ENCODE results near the gene SAXO1.
"Not testable (repeated sequence)": the region's sequence is repeated elsewhere in the genome, so short reads cannot be mapped to it uniquely, and the experiment has no call there.

The SAXO1 gene, protein sequence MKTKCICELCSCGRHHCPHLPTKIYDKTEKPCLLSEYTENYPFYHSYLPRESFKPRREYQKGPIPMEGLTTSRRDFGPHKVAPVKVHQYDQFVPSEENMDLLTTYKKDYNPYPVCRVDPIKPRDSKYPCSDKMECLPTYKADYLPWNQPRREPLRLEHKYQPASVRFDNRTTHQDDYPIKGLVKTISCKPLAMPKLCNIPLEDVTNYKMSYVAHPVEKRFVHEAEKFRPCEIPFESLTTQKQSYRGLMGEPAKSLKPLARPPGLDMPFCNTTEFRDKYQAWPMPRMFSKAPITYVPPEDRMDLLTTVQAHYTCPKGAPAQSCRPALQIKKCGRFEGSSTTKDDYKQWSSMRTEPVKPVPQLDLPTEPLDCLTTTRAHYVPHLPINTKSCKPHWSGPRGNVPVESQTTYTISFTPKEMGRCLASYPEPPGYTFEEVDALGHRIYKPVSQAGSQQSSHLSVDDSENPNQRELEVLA

DNA sequence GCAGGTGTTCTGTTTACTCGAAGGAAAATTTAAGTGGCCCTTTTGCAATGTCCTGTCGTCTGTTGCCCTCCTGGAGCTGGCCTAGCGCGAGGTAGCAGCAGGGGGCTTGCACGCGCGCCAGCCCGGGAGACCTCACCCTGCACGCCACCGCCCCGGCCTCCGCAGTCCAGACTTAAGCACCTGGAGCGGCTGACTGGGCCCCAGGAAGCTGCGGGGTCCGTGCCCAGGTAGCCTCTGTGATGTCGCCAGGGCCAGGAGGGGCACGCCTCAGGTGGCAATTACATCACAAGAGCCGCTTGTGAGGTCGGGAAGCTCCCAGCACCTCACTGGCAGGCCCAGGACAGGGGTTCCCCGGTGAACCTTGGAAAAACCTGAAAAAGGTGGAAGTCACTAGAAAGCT is at the start of gene SAXO1:
Gene SAXO1 (minus strand): TSS at position 195 of the 400 bp plus-strand sequence. CDS start 301 bp downstream, outside the sequence.
- no peak for DNase-seq (ENCODE audit: low read depth)

DNA sequence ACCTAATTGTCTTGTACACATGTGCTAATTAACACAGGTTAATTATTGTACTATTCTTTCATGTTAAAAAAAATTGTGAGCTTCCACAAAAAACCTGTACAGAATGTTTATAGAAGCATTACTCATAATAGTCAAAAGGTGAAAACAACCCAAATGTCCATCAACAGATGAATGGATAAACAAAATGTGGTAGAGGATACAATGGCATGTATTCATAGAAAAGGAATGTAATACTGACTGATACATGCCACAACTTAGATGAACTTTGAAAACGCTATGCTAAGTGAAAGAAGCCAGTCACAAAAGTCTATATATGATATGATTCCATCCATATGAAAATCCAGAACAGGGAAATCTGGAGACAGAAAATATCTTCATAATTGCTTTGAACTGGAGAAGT is 41.8 kb upstream of the SAXO1 start:
- DNase-seq (ENCODE audit: low read depth): no peak

DNA sequence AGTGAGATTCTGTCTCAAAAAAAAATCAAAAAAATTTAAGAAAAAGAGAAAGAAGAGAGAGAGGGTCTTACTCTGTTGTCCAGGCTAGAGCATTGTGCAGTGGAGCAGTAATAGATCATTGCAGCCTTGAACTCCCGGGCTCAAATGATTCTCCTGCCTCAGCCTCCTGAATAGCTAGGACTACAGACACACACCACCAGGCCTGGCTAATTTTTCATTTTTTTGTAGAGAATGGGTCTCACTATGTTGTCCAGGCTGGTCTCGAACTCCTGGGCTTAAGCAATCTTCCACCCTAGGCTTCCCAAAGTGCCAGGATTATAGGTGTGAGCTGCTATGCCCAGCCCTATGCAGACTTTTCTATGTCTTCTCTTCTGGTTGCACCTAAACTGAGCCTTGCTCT is 41.2 kb upstream of the SAXO1 start:
- DNase-seq (ENCODE audit: low read depth): no peak

DNA sequence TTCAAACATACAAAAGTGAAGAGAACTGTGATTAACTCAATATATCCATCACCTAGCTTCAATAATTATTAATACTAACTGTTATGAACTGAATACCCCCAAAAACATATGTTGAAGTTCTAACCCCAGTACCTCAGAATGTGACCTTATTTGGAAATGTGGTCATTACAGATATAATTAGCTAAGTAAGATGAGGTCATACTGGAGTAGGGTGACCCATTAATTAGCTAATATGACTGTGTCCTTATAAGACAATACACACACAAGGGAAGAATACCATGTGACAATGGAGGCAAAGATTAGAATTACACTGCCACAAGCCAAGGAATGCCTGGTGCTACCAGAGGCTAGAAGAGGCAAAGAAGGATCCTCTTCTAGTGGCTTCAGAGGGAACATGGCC is 24.0 kb upstream of the SAXO1 start:
- DNase-seq (ENCODE audit: low read depth): no peak

DNA sequence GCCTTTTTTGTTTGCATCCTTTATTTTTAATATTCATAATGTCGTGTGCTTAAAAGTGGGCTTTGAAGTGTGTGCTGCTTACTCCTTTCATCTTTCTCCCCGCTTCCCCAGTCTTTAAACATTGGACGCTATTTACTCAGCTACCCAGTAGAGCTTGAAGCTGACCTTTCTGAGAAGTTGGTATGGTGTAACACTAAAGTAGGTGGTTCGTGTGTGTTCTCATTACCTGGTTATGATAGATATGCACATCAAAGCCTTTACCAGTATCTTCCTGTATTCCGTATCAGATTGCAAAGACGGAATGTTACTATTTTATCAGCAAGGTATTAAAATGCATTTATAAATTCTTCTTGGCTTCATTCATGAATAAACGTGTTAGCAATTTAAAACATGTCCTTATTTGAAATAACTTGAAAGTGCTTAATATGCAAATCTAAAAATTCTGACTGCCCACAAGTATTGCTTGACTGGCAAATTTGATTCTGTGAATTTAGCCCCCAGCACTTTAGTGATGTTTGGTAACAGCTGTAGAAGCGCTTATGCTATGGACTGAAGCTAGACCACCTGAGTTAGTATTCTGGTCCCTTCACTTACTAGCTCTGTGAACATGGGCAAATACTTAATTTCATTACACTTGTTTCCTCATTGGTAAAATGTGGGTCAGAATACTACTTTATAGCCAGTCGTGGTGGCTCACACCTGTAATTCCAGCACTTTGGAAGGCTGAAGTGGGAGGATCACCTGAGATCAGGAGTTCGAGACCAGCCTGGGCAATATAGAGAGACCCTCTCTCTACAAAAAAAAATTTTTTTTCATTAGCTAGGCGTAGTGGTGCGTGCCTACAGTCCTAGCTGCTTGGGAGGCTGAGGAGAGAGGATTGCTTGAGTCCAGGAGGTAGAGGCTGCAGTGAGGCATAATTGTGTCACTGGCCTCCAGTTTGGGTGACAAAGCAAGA is 17.9 kb upstream of the SAXO1 start:
- DNase-seq (ENCODE audit: low read depth): no peak

DNA sequence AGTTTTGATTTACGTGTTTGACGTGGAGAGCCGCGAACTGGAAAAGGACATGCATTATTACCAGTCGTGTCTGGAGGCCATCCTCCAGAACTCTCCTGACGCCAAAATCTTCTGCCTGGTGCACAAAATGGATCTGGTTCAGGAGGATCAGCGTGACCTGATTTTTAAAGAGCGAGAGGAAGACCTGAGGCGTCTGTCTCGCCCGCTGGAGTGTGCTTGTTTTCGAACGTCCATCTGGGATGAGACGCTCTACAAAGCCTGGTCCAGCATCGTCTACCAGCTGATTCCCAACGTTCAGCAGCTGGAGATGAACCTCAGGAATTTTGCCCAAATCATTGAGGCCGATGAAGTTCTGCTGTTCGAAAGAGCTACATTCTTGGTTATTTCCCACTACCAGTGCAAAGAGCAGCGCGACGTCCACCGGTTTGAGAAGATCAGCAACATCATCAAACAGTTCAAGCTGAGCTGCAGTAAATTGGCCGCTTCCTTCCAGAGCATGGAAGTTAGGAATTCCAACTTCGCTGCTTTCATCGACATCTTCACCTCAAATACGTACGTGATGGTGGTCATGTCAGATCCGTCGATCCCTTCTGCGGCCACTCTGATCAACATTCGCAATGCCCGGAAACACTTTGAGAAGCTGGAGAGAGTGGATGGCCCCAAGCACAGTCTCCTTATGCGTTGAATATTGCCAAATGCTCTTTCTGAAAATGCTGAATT is 17.1 kb upstream of the SAXO1 start:
- no peak for DNase-seq (ENCODE audit: low read depth)

DNA sequence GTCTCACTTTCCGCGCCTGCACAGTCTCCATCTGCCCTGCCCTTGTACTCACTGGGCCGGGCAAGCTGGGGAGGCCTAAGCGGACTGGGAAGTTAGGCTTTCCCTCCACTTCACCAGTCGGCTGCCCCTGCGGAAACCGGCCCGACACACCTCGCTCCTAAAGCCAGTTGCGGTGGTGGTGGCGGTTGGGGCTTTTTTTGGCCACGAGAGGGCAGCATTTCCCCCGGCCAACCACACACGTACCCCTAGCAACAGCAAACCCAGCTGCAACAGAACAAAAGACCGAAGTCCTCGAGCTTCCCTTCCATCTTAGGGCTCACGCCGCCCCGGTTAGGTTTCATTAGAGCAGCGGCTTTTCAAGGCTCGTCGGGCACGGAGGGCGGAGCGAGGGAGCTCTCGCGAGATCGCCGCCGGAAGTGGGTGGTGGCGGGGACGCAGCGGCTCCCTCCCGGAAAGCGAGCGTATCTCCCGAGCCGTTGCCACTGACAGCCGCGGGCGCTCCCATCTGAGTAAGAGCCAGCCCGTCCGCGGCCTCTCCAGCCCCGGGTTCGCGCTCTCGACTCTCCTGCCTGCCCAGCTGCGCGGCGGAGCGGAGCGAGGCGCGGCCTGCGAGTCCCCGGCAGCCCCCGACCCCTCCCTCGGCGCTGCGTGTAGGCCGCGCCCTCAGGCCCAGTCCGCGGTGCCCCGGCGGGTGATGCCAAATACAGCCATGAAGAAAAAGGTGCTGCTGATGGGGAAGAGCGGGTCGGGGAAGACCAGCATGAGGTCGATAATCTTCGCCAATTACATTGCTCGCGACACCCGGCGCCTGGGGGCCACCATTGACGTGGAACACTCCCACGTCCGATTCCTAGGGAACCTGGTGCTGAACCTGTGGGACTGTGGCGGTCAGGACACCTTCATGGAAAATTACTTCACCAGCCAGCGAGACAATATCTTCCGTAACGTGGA is 16.2 kb upstream of the SAXO1 start, which contains the start of gene RRAGA:
Gene RRAGA (plus strand): TSS at position 462 of the 951 bp plus-strand sequence. CDS start 233 bp downstream, at position 695.
- DNase-seq (ENCODE audit: low read depth): peak; percentile 78

DNA sequence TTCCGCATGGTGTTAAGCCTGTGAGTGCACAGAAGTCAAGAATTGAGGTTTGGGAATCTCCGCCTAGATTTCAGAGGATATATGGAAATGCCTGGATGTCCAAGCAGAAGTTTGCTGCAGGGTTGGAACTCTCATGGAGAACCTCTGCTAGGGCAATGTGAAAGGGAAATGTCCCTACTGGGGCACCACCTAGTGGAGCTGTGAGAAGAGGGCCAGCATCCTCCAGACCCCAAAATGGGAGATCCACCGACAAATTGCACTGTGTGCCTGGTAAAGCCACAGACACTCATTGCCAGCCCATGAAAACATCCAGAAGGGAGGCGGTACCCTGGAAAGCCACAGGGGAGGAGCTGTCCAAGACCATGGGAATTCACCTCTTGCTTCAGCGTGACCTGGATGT is 3.6 kb upstream of the SAXO1 start:
- no peak for DNase-seq (ENCODE audit: low read depth)

DNA sequence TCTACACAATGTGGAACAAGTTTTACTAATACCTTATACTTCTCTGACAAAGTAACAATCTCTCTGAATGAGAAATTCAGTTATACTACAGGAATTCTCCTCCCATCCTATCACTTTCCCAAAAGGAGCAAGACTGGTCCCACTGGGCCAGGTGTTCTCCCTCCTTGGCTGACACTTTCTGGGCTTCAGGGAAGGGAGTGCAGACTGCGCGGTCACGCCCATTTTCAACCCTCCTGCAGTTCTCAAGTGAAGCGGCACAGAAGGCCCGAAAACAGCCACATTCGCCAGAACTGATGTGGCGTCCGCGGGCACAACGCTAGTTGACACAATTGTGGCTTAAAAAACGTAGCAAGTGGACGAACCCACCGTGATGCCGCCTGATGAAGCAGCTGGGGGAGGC is 603 bp downstream of the SAXO1 start:
- DNase-seq (ENCODE audit: low read depth): no peak

DNA sequence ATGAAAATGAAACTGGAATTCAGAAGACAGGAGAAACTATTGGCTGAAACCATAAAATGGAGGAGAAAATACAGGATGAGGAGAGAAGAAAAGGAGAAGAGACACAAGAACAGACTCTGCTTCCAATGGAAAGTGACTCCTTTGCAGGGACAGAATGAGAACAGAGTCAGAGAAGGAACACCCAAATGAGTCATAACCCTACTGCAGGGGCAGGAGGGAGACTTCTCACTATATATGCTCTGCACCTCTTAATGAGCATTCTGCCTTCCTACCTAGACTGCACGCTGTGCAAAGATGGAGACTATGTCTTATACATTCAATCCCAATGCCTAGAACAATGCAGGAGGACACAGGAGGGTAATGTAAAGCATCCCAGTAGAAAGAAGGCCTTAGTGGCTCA is 2.1 kb downstream of the SAXO1 start:
- no peak for DNase-seq (ENCODE audit: low read depth)

DNA sequence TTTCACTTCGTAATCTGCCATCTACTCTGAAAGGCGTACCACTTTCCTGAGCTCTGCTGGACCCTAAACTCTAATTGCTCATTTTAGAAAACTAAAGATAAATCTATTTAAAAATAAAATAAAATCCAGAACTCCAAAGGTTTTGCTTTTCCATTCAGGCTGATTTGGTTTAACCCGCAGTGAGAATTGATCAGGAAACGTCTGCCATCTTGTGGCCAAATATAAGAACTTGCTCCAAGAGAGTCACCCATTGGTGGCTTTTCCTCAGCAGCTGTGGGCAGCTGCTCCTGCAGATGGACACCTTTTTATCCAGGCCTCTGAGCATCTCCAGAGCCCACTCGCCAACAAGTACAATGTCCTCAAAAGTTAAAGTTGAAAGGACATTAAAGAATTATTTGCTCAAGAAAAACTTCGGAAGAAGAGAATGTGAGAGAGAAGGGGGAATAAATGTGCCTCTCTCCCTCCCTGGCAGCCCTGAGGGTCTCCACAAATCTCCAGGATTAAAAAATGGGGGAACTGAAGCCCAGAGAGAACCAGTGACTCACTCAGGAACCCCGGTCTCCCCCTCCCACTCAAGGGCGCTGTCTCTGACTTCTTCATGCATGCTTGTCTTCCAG is 4.1 kb downstream of the SAXO1 start:
- DNase-seq (ENCODE audit: low read depth): peak; percentile 46

DNA sequence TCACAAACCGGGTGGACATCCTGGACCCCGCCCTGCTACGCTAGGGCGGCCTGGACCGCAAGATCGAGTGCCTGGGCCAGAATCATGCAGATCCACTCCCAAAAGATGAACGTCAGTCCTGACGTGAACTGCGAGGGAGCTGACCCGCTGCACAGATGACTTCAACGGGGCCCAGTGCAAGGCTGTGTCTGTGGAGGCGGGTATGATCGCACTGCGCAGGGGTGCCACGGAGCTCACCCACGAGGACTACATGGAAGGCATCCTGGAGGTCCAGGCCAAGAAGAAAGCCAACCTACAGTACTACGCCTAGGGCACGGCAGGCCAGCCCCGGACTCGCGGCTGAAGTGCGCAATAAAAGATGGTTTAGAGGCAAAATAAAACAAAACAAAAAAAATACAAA is 5.2 kb downstream of the SAXO1 start:
- no peak for DNase-seq (ENCODE audit: low read depth)

DNA sequence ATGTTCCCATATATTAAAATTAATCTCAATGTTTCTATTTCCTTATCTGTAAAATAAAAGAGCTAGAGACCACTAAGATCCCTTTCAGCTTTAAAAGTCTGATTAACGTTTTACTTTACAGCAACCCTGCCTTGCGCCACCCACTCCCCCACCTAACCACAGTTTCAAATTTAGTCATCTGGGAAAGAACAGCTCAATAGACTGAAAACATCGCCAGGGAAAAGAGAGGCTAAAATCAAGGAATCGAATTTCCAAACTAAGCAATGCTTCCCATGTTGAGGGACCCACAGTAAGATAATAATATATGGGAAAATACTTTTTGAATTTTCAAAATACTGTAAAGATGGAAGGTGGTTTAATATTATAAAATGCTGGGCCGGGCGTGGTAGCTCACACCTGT is 6.6 kb downstream of the SAXO1 start:
- DNase-seq (ENCODE audit: low read depth): no peak

DNA sequence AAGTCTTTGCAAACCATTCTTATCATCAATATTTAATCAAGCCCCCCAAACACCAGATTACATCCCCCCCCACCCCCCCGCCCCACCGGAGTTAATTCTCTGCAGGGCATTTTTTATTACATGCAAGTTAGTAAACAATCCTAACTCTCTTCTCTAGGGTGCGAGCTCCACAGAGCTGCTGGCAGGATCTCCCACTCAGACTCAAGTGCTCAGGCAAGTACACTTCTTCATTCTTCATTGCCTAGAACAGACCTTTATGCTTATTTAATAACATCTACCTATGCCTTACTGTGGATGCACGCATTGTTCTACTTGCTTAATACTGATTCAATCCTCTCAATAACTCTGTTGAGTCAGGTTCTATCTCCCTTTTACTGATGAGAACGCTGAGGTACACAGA is 9.9 kb downstream of the SAXO1 start:
- no peak for DNase-seq (ENCODE audit: low read depth)

DNA sequence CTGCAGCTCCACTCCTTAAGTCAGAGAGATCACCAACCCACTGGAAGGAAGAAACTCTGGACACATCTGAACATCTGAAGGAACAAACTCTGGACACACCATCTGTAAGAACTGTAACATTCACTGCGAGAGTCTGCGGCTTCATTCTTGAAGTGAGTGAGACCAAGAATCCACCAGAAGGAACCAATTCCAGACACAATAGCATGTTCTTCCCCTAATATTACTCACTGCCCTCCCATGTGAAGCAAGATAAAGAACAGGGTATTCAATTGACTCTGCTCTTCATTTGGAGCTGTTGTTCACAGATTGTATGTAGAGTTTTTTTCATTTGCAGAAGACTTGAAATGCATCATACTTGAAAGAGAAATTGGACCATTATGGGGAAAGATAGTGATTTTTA is 10.8 kb downstream of the SAXO1 start:
- no peak for DNase-seq (ENCODE audit: low read depth)

DNA sequence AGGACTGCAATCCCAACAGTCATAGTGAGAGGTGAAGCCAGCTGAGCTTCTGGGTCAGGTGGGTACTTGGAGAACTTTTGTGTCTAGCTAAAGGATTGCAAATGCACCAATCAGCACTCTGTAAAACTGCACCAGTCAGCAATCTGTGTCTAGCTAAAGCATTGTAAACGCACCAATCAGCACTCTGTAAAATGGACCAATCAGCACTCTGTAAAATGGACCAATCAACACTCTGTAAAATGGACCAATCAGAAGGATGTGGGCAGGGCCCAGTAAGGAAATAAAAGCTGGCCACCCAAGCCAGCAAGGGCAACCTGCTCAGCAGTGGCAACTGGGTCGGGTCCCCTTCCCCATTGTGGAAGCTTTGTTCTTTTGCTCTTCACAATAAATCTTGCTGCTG is 11.4 kb downstream of the SAXO1 start:
- DNase-seq (ENCODE audit: low read depth): not testable (repeated sequence)

DNA sequence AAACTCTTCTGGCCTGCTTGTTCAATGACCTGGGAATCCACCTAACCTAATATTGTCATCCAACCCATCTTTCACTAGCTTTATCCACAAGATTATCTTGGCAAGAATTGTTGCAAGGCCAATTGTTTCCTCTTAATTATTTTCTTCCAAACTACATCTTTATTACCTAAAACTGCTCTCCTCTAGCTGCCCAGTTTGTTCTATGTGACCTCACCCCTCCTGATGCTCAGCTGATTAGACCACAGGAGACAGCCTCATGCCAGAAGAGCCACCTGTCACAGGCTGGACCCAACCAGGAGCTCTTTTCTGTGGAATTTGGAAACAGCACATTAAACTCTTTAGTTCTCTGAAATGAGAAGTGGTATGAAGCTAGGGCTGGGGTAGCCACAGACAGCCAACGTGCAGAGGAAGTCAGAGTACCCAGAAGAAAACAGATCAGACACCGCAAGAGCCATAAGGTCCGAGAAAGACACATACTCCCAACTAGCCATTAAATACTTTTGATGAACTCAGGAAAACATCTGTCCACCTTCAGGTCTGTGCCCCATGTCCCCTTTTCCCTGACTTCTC is 12.0 kb downstream of the SAXO1 start:
- no peak for DNase-seq (ENCODE audit: low read depth)

DNA sequence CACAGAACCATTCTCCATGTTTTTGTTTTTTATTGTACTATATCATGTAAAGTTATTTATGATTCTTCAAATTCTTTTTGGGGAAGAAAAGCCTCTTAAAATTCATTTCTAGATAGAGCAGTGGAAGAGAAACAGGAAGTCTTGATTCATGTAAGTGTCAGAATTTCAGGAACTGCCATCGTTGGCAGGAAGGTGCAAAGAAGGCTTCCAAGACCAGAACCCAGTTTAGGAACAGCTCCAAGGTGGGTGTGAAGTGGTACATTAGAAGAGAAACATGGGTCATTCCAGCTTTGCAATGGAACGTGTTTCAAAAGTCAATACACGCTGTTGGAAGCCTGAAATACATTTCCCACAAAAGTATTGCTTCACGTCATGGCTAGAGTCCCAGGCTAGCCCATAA is 14.8 kb downstream of the SAXO1 start:
- DNase-seq (ENCODE audit: low read depth): no peak

DNA sequence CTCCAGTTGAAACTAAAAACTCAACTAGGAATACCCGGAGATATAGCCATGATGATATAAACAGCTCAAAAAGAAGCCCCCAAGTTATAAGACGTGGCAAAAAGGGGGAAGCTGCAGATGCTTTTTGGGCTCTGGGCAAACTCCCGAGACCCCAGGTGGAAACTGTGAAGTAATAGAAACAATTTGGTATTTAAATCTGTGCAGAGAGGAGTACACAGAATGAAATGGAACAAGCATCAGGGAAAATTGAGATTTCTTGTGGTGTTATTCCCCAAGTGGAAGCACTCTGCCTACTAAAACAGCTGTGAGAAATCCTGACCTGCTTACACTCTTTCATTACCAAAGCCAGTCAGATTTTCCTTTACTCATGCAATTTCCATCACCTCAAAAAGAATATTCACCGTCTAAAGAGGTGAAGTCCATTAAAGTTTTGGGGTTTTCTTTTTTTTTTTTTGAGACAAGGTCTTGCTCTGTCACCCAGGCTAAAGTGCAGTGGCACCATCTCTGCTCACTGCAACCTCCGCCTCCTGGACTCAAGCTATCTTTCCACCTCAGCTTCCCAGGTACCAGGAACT is 23.5 kb downstream of the SAXO1 start:
- DNase-seq (ENCODE audit: low read depth): no peak

DNA sequence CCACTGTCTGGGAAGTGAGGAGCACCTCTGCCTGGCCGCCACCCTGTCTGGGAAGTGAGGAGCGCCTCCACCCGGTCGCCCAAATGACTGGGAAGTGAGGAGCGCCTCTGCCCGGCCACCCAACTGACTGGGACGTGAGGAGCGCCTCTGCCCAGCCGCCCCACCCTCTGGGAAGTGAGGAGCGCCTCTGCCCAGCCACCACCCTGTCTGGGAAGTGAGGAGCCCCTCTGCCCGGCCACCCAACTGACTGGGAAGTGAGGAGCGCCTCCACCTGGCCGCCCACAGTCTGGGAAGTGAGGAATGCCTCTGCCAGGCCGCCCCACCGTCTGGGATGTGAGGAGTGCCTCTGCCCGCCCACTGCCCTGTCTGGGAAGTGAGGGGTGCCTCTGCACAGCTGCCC is 32.9 kb downstream of the SAXO1 start:
- DNase-seq (ENCODE audit: low read depth): no peak

All from non-pigmented ciliary epithelial cell (primary cell).